Measurements from ENCODE around the gene ERBB4.

GRCh38 chr2:211331736-211332135 lies 1206.9 kb downstream of the ERBB4 start:
- no peak for TF ChIP-seq CTCF (IDR thresholded peaks at IDR 0.05)
- no peak for TF ChIP-seq POLR2A (IDR thresholded peaks at IDR 0.05)

All from lower leg skin (tissue), 3 donors.